Measurements from ENCODE around the gene PRX.
A peak's percentile ranks its signal among the peaks of the same experiment; 100 is the strongest.

The PRX gene

GRCh38 chr19:40413291-40413845 lies at the start of gene PRX:
TSS of gene PRX (minus strand) at chr19:40413378. CDS start at chr19:40407932, 5,446 bp downstream.
- TF ChIP-seq GATA2 (IDR thresholded peaks at IDR 0.05; ENCODE audit: low read depth, low read length): no peak
- no peak for TF ChIP-seq GATA3 (IDR thresholded peaks at IDR 0.05; ENCODE audit: low read depth, low read length)

GRCh38 chr19:40461669-40462221 lies 48.6 kb upstream of the PRX start:
- TF ChIP-seq GATA2 (IDR thresholded peaks at IDR 0.05; ENCODE audit: low read depth, low read length) (no peak), GATA3 (IDR thresholded peaks at IDR 0.05; ENCODE audit: low read depth, low read length) (no peak)

- TF ChIP-seq GATA3 (IDR thresholded peaks at IDR 0.05; ENCODE audit: low read depth, low read length) (no peak), GATA2 (IDR thresholded peaks at IDR 0.05; ENCODE audit: low read depth, low read length) (no peak)
Measured at GRCh38 chr19:40460185-40460584, 47.0 kb upstream of the PRX start.

GRCh38 chr19:40458597-40458974 lies 45.4 kb upstream of the PRX start:
- TF ChIP-seq GATA2 (IDR thresholded peaks at IDR 0.05; ENCODE audit: low read depth, low read length) (no peak), GATA3 (IDR thresholded peaks at IDR 0.05; ENCODE audit: low read depth, low read length) (no peak)

- TF ChIP-seq GATA2 (IDR thresholded peaks at IDR 0.05; ENCODE audit: low read depth, low read length) (no peak), GATA3 (IDR thresholded peaks at IDR 0.05; ENCODE audit: low read depth, low read length) (no peak)
Measured at GRCh38 chr19:40457953-40458596, 44.9 kb upstream of the PRX start.

- no peak for TF ChIP-seq GATA2 (IDR thresholded peaks at IDR 0.05; ENCODE audit: low read depth, low read length)
Measured at GRCh38 chr19:40457048-40457447, 43.9 kb upstream of the PRX start.

GRCh38 chr19:40453151-40453735 lies 40.1 kb upstream of the PRX start:
- no peak for TF ChIP-seq GATA2 (IDR thresholded peaks at IDR 0.05; ENCODE audit: low read depth, low read length)
- no peak for TF ChIP-seq GATA3 (IDR thresholded peaks at IDR 0.05; ENCODE audit: low read depth, low read length)

- no peak for TF ChIP-seq GATA3 (IDR thresholded peaks at IDR 0.05; ENCODE audit: low read depth, low read length)
- TF ChIP-seq GATA2 (IDR thresholded peaks at IDR 0.05; ENCODE audit: low read depth, low read length): no peak
Measured at GRCh38 chr19:40452016-40452415, 38.8 kb upstream of the PRX start.

GRCh38 chr19:40450664-40451063 lies 37.5 kb upstream of the PRX start:
- TF ChIP-seq GATA2 (IDR thresholded peaks at IDR 0.05; ENCODE audit: low read depth, low read length) (no peak), GATA3 (IDR thresholded peaks at IDR 0.05; ENCODE audit: low read depth, low read length) (no peak)

- TF ChIP-seq GATA2 (IDR thresholded peaks at IDR 0.05; ENCODE audit: low read depth, low read length) (no peak), GATA3 (IDR thresholded peaks at IDR 0.05; ENCODE audit: low read depth, low read length) (no peak)
Measured at GRCh38 chr19:40449506-40449905, 36.3 kb upstream of the PRX start.

GRCh38 chr19:40446263-40446784 lies 33.1 kb upstream of the PRX start:
- TF ChIP-seq GATA2 (IDR thresholded peaks at IDR 0.05; ENCODE audit: low read depth, low read length) (no peak), GATA3 (IDR thresholded peaks at IDR 0.05; ENCODE audit: low read depth, low read length) (no peak)

GRCh38 chr19:40445780-40446262 lies 32.6 kb upstream of the PRX start:
- TF ChIP-seq GATA2 (IDR thresholded peaks at IDR 0.05; ENCODE audit: low read depth, low read length) (no peak), GATA3 (IDR thresholded peaks at IDR 0.05; ENCODE audit: low read depth, low read length) (no peak)

- no peak for TF ChIP-seq GATA3 (IDR thresholded peaks at IDR 0.05; ENCODE audit: low read depth, low read length)
- TF ChIP-seq GATA2 (IDR thresholded peaks at IDR 0.05; ENCODE audit: low read depth, low read length): no peak
Measured at GRCh38 chr19:40444825-40445312, 31.7 kb upstream of the PRX start.

- TF ChIP-seq GATA3 (IDR thresholded peaks at IDR 0.05; ENCODE audit: low read depth, low read length) (no peak), GATA2 (IDR thresholded peaks at IDR 0.05; ENCODE audit: low read depth, low read length) (peak; percentile 71)
Measured at GRCh38 chr19:40444000-40444824, 31.0 kb upstream of the PRX start, which contains the start of gene SERTAD3. TSS of gene SERTAD3 (minus strand) at chr19:40444335. CDS start at chr19:40442080, 2,255 bp downstream.
